Stimulated activated naive CD4-positive, alpha-beta T cell (primary cell): Measurements from ENCODE around the gene C1QTNF5.

ENCODE experiments used
- DNase-seq, 6 experiments: peaks; one replicate each; lab custom pipeline; 2025; lab: John Stamatoyannopoulos, UW

The C1QTNF5 gene

DNA sequence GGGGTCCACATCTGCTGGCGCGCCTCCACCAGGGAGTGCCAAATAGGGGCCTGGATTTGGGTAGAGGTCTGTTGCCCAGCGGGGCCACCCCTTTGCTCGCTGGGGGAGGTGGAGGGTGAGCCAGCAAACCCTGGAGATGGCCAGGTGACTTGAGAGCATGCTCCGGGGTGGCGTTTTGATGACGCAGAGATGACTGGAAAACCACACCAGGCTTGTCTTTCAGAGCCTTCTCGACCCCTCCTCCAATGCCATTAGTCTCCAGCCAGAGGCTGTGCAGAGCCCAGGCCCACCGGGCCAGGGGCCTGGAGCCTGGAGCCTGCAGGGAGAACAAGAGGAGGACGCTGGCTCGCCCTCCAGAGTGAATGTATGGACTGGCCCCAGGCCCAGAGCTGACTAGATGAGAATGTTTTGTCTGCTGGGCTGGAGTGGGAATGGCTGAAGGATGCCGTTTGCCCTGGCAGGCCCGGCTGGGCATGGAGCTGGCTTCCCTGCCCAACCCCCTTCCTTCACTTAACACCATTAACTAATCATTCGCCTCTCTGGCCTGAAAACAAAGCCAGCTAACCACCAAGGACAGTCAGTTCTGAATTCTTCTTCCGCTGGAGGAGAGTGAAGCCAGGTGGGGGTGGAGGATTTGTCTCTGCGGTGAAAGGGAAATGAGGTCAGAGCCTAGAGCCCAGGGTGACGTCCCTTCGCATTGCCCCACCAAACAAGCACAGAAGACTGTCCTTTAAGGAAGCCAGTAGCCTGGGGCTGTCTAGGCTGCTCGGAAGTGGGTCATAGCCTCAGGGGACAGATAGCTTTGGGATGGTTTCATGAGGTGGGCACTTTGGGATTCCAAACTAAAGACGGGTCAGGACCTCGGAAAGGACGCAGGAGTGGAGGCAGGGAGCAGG, 22.2 kb downstream of the C1QTNF5 start:
- peak in 2 of 6 experiments; percentile 10 for DNase-seq

DNA sequence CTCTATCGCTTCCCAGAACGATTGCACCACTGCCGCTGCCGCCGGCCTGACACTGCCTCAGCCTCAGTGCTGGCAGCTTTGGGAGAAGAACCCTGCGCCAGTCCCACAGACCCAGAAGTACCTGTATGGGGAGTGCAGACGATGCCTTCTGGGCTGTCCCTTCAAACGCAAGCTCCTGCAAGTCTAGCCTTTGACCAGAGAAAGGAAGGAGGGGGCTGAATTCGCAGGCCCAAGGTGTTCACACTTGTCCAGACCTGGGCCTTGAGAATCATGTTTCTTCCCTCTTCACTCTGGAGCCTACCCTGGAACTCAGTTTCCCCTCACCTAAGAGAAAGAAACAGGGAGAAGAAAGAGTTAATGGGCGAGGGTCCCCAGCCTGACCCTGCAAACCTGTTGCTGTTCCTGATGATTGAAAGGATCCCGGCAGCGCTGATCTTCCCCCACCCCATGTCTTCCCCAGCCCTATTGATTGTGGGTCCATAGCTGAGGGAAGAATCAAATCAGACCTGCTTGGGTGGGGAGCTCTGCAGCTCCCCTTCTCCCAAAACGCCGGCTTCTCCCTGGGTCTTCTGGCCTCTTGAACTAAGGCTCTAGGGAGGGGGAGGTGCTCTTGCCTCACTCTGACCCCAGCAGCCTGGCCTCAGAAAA, 23.0 kb downstream of the C1QTNF5 start:
- no peak for DNase-seq

GRCh38 chr11:119316729-119317591, 23.7 kb downstream of the C1QTNF5 start, which contains the start of gene MCAM:
Gene MCAM, minus strand, starts transcription at chr11:119317130. Its CDS starts 29 bp downstream, at chr11:119317101.
- DNase-seq: peak in 5 of 6 experiments; percentile 13 to 27 (median 23)

DNA sequence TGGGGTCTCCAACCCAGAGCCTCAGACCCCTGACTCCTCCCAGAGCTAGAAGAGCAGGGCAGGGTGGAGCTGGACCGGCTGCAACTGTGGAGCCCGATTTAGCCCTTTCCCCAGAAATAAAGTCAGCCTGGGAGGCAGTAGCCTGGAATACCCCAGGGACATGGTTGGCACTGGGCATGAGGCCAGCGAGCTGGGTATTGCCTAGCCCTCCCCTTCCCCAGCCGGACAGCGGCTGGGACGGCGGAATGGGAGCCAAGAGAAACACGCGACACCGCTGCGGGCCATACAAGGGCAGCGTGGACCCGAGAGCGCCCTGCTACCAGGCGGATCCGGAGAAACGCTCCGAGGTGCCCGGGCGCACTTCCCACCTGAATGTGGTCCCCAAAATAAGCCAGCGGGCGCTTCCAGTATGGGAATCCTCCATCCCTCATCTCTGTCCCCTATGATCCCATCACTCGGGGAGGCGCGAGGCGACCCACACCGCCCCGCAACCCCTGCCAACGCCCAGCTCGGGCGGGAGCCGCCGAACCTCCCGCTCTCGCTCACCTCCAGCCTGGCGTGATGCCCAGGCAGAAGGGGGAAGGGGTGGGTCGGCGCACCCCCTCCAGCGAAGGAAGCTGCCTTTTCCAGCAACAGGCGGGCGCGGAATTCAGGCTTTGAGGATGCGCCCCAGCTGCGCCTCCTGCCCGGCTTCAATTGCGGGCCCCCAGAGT, 24.5 kb downstream of the C1QTNF5 start:
- DNase-seq: peak in 2 of 6 experiments; percentile 4 to 47

- DNase-seq: peak; percentile 17 to 71 (median 30)
Observed at GRCh38 chr11:119315131-119316015, 25.3 kb downstream of the C1QTNF5 start.

- no peak for DNase-seq
Observed at GRCh38 chr11:119314726-119315125, 26.0 kb downstream of the C1QTNF5 start.

DNA sequence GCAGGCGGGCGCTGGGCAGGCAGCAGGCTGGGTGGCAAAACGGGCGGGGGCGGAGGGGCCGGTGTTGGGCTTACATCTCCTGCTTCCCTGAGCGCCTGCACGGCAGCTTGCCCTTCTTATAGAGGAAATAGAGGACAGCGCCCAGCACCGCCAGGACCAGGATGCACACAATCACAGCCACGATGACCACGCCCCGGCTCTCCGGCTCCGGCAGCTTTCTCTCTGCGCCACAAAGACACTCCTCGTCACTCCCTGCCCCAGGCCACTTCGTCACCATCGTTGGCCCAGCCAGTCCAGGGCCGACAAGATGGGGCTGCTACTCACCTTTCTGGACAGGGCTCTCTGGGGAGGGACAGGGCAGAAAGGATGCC, 30.0 kb downstream of the C1QTNF5 start:
- DNase-seq: no peak

DNA sequence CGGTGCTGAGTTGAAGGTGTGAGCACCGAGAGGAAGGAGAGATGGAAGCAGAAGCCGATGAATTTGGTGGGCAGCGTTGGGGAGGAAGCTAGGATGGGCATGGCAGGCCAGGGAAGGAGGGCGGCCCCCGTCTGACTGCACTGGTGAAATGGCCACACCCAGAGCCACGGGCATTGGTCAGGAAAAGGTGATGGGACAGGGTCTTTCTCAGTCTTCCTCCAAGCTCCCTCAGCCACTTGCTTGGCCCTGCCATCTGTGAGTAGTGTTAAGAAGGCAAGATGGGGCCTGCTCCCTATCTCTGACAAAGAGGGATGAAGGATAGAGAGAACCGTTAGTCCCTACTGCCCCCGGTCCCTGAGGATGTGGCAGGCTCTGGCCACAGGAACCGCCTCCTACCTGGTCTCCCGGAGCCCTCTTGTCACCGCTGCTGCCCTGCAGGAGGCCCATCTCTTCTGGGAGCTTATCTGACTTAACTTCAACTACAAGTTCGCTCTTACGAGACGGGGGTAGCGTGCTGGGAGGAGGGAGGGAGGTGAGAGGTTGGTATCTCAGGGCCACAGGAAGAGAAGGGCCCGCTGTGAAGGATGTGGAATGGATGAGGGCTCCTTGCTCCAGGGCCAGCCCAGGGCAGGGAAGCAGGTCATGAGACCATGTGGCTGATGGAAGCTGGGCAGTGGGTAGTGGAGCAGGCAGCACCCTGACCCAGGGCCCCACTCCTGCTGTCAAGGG, 30.6 kb downstream of the C1QTNF5 start:
- no peak for DNase-seq

- DNase-seq: no peak
Observed at GRCh38 chr11:119309411-119309810, 31.3 kb downstream of the C1QTNF5 start.

GRCh38 chr11:119307974-119308373, 32.7 kb downstream of the C1QTNF5 start:
- DNase-seq: no peak

GRCh38 chr11:119307219-119307618, 33.5 kb downstream of the C1QTNF5 start:
- DNase-seq: no peak

DNA sequence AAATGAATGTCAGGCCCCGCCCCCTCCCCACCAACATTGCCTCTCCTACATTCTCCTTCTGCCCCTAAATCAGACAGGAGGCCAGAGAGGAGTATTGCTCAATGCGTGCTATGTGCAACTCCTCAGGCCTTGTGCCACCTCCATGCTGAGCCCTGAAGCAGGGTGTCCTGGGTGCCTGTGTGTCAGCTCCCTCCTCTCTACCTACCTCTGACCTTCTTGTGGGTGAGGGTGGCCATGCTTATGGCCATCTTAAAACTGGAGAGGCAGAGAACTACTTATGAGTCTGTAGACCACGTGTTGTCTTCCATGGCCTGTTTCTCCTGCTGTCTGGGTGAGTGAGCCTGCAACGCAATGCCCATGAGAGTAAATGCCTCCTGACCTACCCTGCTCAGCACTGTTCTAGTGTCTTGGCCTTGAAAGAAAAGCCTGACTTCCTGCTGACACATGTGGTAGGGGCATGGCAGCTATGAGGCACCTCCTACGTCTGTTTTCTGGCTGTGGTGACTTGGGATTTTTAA, 34.3 kb downstream of the C1QTNF5 start:
- peak; percentile 47 to 82 (median 66) for DNase-seq

DNA sequence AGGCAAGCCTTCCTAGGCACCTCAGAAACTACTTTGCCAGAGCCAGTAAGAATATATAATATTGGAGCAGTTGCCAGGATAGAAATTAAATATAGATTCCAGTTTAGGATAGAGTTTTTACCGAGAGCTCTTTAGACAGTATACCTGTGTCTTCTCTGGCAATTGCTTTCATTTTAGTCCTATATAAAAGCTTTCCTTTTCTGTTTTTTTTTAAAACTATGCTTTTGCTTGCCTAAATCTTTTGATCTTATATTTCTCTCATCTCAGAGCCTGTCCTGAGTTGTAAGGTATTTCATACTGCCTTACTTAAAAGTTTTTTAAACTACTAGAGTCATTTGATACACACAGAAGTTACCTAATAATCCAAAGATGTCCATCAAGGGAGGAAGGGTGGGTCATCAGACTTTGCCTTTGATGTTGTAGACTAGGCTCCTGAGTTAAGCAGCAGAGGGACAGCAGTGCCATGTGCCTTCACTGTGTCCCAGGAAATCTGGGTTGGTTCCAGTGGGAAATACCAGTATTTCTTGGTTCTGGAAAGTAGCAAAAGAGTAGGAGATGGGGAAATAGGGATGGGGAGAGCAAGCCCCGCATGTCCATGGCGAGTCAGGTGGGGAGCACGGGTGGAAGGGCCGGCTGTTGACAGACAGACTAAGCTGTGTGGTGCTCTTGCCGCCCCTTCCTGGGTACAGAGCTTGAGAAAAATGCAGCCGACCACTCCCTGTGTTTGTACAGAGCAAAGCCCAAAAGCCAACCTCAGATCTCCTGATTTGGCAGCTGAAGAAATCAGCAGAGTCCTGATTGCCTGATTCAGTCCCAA, 34.9 kb downstream of the C1QTNF5 start:
- peak in 3 of 6 experiments; percentile 23 to 43 (median 42) for DNase-seq

DNA sequence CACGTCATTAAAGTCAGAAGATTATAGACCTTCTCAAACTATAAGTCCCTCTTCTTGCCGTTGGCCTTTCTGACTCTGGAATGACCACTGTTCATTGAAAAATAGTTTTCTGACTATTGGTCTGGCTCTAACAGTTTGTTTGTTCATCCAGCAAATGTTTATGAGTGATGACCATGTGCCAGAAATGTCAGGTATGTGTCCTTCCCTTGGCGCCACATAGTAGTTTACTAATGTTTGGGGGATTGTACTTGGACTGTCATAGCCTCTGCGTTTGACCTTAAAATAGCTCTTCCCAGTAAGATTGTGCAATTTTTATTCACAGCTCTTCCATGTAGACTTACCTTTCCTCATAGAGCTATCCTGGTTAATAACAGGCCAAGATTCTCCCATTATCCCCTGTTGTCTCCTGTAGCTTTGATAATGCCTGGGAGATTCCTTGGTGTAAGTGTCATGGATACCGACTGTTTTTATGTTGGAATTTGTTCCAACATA, 37.4 kb downstream of the C1QTNF5 start:
- DNase-seq: no peak

DNA sequence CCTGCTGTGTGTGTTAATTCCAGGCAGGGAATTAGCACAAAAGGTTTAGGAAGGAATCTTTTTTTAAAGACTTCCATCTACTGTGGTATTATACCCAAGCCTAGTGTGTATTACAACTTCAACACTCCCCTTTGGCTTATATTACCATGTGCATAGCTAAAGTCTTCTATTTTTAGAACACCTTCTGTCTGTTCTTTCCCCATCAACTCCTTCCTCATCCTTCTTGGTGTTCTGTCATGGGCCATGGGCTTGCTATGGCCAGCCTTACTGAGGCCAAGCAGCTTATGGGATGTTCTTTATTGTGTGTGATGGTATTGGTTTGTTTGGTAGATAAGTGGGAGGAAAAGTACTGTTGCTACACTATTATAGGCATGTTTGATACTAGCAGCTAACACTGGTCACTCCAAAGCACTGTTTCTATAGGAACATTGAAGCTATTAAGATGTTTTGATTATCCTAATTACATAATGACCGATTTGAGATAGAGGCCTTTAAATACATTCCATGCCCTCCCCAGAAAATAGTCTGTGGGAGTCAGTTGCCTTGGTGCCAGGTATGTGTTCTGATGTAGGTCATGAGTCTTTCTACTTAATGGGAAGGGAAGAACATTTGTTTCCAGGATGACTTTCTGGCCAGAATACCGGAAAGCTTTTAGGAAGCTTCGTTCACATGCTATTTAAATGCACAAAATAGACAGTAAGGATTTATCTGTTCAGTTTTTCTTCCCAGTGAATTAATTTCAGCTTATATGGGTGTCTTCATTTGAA, 40.3 kb downstream of the C1QTNF5 start:
- no peak for DNase-seq

DNA sequence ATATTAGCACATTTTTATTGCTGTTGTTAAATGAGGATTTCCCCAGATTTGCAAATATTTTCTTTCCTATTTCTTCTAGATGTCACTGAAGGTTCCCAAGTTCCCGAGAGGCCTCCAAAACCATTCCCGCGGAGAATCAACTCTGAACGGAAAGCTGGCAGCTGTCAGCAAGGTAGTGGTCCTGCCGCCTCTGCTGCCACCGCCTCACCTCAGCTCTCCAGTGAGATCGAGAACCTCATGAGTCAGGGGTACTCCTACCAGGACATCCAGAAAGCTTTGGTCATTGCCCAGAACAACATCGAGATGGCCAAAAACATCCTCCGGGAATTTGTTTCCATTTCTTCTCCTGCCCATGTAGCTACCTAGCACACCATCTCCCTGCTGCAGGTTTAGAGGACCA, 41.3 kb downstream of the C1QTNF5 start:
- no peak for DNase-seq

GRCh38 chr11:119298726-119299125, 42.0 kb downstream of the C1QTNF5 start:
- no peak for DNase-seq

DNA sequence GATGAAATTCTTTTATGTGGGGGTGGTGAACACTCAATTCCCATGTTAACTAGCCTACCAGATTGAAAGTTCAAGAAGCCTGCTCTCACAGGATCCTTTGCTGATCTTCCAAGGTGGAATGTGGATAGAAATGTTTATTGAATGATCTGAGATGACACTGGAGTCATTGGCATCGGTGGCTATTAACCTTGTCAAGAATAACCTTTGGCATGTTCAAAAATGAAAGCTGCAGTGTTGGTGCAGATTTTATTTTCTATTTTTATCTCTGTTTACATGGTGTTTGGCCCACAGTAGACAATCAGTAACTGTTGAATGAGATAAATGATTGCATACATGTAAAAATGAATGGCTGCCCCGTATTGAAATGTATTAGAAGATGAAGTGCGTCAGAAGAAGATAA, 42.7 kb downstream of the C1QTNF5 start:
- DNase-seq: no peak
